Stimulated activated CD8-positive, alpha-beta memory T cell treated with anti-CD3 and anti-CD28 coated beads, Interleukin-4, amount 100 ng/mL, for 24 hours (primary cell): ENCODE measurements around the gene PLPP1.

Experiments used
- DNase-seq: peaks from one replicate; pipeline ENCODE4 v3.0.0-alpha.2; 2020; ENCODE audit warnings: low read depth

PLPP1 gene

GRCh38 chr5:55446640-55447351 lies 88.0 kb downstream of the PLPP1 start:
- DNase-seq = no peak

DNA sequence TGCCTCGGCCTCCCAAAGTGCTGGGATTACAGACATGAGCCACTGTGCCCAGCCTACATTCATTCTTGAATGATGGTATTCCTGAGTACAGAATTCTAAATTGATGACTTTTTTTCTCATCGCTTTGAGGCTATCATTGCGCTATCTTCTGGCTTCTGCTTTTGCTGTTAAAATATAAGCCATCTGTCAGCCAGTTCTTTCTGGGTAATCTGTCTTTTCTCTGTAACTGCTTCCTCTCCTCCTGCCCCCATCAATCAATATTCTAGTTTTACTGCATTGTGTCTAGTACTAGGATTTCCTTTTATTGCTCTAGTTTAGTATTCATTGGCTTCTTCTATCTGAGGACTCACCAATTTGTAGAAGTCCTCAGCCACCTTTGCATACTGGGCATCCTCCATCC lies 89.0 kb downstream of the PLPP1 start:
- no peak for DNase-seq

GRCh38 chr5:55441954-55442353 lies 92.8 kb downstream of the PLPP1 start:
- no peak for DNase-seq

DNA sequence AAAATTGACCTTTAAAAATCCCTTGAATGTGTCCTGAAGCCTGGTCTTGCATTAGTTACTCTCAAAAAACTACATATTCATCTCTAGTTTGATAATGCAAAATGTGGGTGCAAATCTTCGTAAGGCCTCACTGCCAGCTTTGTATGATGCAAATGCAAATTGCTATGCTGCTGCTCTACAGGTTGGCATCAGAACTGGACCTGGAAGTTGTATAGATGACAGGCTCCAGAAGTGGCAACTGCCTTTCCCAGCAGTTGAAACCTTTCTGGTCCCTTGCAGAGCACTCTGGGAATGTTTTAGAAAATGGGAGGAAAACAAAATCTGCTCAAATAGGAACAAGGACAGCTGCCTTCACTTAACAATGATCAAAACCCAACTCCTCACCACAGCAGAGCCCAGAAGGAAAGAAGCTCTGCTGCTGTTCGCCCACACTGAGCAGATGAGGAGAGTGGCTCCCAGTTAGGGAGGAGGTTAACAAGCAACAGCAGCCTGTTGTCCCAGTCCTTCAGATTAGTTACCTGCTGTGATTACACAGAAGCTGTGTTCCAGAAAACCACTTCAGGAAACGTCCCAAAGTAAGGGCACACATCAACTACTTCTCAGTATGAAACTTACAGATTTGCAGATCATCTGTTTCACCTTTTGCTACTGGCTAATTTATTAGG lies 93.5 kb downstream of the PLPP1 start:
- no peak for DNase-seq

- no peak for DNase-seq
Measured at GRCh38 chr5:55440188-55440646, 94.5 kb downstream of the PLPP1 start.

DNA sequence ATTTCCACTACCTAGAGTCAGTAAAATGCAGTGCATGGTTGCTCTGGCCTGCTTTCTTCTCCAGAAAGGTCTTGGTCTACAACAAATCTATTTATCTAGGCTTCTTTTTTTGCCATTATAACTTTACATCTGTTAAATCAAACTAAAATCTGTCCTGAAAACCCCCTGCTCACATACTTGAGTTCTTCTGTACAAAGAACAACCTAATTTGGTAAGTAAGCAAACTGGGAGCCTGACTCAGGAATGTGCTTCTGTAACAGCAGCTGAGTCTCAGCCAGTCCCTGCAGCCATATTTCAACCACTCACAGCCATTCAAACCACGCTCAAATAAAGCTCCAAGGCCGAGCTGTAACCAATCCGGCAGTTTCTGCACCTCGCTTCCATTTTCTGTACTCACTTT lies 95.8 kb downstream of the PLPP1 start:
- DNase-seq = no peak

GRCh38 chr5:55437859-55438206 lies 96.9 kb downstream of the PLPP1 start:
- no peak for DNase-seq

DNA sequence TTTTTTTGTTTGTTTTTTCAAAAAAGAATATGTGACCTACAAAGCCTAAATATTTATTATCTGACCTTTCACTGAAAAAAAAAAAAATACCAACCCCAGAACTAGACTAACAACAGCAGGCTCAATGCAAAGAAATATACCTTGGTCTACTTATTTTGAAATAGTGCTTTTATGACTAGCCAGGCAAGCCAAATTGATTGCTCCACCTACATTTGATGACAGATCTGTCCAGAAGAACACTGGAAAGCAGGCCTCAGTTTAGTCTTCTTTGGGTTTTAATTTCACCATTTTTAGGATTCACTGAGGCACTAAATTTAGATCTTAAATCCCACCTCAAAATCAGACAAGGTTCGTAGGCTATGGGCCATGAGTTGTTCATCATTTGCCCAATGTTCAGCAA lies 97.3 kb downstream of the PLPP1 start:
- DNase-seq = no peak

DNA sequence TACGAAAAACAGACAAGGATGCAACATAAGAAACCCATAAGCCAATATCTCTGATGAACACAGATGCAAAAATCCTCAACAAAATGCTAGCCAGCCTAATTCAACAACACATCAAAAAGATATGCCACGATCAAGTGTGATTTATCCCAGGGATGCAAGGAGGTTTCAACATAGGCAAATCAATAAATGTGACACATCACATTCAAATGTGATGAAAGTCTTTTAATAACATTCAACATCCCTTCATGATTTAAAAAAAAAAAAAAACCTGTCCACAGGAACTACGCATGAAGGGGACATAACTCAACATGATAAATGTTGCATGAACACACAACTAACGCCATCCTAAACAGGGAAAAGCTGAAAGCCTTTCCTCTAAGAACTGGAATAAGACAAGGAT lies 102.2 kb downstream of the PLPP1 start:
- no peak for DNase-seq

DNA sequence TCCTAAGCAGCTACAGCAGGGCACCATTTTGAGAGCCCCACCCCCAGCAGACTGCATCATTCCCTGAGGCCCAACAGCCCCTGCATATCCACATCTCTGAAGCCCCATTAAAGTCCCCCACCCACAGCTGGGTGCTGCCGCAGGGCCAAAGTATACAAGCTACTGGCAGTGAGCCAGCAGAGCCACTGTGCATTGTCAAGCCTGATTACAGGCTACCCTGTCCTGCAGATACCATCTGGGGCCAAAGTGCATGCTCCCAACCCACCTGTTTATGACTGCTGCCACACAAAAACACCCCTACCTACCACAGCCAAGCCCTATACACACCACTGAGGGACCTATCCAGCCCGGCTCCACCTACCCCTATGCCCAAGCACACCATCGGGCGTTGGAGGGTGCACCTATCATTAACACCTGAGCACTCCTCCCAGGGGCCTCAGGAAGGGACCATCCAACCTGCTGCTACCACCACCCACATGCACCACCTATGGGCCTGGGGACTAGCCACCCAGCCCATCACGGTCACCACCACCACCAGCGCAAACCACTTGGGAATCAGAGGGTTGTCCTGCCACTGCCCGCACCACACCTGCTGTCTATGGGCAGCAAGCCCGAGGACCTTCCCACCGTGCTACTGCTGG lies 105.0 kb downstream of the PLPP1 start:
- no peak for DNase-seq

DNA sequence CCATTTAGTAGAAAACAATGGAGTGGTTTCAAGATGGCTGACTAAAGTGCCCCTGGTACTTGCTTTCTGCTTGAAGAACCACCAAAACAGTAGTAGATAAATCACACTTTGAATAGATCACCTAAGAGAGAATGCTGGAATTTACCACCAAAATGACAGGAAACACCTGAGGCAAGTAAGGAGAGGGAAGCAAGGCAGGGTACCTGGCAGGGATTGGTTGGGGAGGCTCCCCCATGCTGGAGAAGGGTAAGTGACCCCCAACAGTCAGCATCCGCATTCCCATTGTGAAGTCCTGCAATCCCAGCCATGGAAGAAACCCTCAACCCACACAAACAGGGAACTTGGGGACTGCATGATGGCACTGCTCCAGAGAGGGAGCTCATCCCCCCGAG lies 105.5 kb downstream of the PLPP1 start:
- DNase-seq = no peak

GRCh38 chr5:55427157-55427556 lies 107.6 kb downstream of the PLPP1 start:
- no peak for DNase-seq

- DNase-seq = no peak
Measured at GRCh38 chr5:55426455-55426854, 108.3 kb downstream of the PLPP1 start.

DNA sequence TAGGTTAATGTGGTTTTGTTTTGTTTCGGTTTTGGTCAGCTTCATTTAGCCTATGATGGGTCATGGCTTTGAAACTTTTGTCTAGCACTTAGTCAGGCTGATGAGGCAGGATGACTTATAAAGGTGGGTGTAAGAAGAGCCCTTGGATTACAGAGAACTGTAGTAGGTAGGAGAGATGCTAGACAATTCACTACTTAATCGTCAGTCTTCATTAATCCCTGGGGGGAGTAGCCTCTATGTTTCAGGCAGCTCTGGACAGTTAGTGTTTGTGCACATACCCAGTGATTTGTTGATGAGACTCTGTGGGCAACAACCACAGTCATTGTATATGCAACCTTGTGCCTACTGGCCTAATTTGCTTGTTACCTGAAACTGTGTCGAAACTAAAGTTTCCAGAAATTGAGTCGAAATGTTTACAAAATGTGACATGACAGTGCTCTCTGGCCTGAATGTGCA lies 113.7 kb downstream of the PLPP1 start:
- DNase-seq = no peak

DNA sequence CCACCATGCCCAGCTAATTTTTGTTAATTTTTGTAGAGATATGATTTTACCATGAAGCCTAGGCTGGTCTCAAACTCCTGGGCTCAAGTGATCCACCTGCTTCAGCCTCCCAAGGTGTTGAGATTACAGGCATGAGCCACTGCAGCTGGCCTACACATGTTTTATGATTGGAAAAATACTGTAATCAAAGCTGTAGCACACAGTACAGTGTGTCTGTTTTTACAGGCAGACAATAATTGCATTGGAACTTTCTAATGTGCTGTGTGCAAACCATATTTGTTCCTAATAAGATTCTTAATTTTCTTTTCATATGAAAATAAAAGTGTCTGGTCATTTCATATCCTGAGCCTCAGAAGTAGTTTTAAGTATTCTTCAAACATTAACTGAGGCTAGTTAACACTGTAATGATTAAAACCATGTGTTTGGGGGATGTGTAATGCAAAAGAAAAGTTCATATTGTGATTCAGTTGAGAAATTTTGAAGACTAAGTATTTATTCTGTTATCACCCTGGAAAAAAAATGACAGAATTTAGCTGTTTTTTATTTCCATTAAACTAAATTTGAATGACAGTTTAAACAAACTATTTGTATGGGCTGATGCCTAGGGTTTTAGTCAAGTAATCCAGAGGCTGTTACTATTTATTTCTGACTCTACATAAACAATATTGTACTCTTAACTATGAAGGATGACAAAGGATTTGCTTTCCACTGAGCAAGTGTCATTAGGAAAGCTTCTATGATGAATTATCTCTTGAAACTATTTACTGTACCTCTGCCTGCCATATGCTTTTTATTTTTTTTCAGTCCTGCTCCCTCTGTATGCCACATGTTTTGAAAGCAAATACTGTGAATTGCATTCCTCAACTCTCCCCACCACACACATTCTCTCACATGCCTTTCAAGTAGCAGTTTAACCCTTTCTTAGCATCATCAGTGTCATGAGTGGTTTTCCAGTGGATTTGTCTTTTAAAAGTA lies 115.5 kb downstream of the PLPP1 start:
- DNase-seq = no peak

- no peak for DNase-seq
Measured at GRCh38 chr5:55416306-55416705, 118.5 kb downstream of the PLPP1 start.

DNA sequence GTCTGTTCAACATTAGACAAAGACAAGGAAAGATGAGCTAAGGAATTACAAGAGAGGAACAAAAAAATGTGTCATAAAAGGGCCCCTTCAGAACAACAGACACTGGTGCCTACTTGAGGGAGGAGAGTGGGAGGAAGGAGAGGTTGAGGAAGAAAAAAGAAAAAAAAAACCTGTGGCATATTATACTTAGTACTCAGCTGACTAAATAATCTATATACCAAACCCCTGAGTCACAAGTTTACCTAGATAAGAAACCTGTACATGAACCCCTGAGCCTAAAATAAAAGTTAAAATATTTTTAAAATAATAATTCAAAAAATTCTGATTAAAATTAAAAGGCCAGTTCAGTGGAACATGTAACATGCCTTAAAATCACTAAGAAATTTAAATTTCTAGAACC lies 119.7 kb downstream of the PLPP1 start:
- no peak for DNase-seq

- DNase-seq = no peak
Measured at GRCh38 chr5:55413644-55414043, 121.1 kb downstream of the PLPP1 start.

DNA sequence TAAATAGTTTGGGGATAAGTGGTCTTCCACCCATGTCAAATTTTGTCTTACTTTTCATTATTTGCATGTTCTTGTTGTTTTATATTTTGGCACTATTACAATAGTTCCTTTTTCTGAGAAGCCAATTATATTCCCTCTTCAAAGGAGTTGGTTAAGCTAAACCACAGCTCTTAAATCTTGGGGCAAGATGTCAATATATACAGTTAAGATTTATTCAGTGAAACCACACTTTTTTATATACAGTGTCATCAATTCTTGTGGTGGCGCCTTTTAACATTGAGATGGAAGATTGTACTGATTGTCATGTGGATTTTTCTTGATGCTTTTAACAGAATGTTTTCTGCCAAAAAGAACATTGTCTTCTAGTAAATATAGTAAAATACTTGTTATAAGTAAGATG lies 122.9 kb downstream of the PLPP1 start:
- no peak for DNase-seq

- DNase-seq = no peak
Measured at GRCh38 chr5:55410845-55411244, 123.9 kb downstream of the PLPP1 start.

DNA sequence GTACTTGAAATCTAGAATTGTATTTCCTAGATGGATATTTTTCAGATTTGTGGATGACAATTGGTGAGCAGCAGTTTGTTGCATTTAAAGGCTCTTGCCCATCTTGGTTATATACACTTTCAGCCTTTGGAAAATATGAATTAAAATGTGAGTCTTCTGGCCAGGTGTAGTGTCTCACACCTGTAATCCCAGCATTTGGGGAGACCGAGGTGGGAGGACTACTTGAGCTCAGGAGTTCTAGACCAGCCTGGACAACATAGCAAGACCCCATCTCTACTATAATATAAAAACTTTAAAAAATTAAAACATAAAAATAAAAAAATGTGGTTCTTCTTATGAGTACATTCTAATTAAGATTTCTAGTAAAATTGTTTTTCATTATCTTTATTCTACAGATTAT lies 125.0 kb downstream of the PLPP1 start:
- DNase-seq = no peak

DNA sequence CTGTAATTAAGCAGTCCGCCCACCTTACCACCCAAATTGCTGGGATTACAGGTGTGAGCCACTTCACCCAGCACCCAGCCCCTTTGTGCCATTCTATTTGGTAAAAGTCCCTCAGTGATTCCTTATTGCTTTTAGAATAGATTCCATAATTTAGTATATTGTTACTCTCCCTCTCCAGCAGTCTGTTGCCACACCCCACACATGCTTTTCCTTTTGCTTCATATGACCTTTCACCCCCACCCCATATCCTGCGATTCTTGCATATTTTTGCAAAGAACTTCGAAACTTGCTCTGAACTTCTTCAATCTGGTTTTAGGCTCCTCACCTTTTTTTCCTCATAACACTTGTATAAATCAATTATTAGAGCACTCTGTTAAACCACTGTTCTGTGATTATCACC lies 126.8 kb downstream of the PLPP1 start:
- DNase-seq = no peak
